Panc1 (cell line): ENCODE results near the gene PARVG.

Experiments
- CTCF ChIP-seq: fragments of 450-650 bp; IDR thresholded peaks from 2 replicates; pipeline ENCODE4 v1.5.1; 2017; ENCODE audit warnings: mild to moderate bottlenecking
- POLR2AphosphoS5 ChIP-seq: IDR thresholded peaks from 2 replicates; pipeline ENCODE4 v1.6.1; 2012; ENCODE audit warnings: mild to moderate bottlenecking, low read depth, low read length, moderate library complexity
- REST ChIP-seq, 2 experiments: IDR thresholded peaks; 2 replicates each; pipeline ENCODE4 v1.6.1; 2011 to 2012; ENCODE audit warnings: low read depth in 2 of 2, control low read depth in 1 of 2, low read length in 1 of 2, mild to moderate bottlenecking in 1 of 2, moderate library complexity in 1 of 2; ENCODE audit not compliant: insufficient read depth in 1 of 2
- SIN3A ChIP-seq: IDR thresholded peaks from 2 replicates; pipeline ENCODE4 v1.6.1; 2012; ENCODE audit warnings: low read depth, mild to moderate bottlenecking, low read length, moderate library complexity, borderline replicate concordance; ENCODE audit not compliant: insufficient read depth
- TCF7L2 ChIP-seq: IDR thresholded peaks from 2 replicates; pipeline ENCODE4 v1.6.1; 2011; ENCODE audit warnings: mild to moderate bottlenecking, low read depth, low read length, inconsistent platforms

- TF ChIP-seq CTCF: no peak
- no peak for TF ChIP-seq TCF7L2
- TF ChIP-seq POLR2AphosphoS5: no peak
- no peak for TF ChIP-seq REST (IDR thresholded peaks at IDR 0.05; ENCODE audit: insufficient read depth in 1 of 2, low read depth in 2 of 2, low read length in 1 of 2)
- no peak for TF ChIP-seq SIN3A
Observed at GRCh38 chr22:44215287-44215686, 34.6 kb downstream of the PARVG start.
